ENCODE results near the gene COL20A1. TPM values are rescaled to one million over a fixed set of nuclear protein-coding genes. Genes with fewer than 3 reads are reported as not detected.

Gene COL20A1
- total RNA-seq, 6 experiments from 2014 or later, result 0.02 TPM; not detected in 5

DNA sequence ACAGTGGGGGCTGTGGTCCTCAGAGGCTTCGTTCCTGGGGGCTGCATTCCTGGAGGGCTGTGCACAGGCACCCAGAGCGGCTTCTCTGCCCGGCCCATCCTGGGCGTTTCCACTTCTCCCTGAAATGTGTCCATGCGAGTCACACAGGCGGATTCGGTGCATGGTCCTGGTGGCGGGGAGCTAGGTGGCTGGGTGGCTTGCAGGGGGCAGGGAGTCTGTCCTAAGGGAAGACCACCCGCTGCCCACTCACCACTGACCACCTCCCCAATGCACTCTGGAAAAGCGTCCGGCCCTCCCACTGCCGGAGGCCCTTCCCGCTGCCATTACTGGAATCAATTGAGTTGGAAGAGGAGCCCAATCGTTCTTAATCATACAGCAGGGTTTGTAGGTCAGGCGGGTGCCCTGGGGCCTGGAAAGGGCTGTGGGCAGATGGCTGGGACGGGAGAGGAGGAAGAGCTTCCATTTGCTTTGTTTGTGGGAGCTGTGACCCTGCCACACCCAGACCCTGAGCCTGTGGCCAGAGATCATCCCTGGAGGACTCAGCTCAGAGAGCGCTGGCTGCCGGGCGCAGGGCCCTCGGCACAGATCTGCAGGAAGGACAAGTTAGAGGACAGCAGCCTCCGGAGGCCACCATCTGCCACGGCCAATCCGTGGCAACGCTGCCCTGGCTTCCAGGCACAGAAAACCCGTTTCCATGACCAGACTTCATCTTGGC lies 61.8 kb downstream of the COL20A1 start:
- Mint-ChIP-seq H3K27me3 (ENCODE audit: insufficient read depth) (peaks cover 15% of the 10 kb centered on the region; the same call in 1 of the 2 replicates), H3K4me1 (ENCODE audit: low read depth) (no peaks in the 10 kb centered on the region), H3K36me3 (ENCODE audit: low read depth) (peaks cover 7% of the 10 kb centered on the region), H3K27ac (no peak overlapping the region), H3K4me3 (no peak overlapping the region), H3K9me3 (peaks cover 19% of the 10 kb centered on the region)
- TF ChIP-seq, protein P1, sequence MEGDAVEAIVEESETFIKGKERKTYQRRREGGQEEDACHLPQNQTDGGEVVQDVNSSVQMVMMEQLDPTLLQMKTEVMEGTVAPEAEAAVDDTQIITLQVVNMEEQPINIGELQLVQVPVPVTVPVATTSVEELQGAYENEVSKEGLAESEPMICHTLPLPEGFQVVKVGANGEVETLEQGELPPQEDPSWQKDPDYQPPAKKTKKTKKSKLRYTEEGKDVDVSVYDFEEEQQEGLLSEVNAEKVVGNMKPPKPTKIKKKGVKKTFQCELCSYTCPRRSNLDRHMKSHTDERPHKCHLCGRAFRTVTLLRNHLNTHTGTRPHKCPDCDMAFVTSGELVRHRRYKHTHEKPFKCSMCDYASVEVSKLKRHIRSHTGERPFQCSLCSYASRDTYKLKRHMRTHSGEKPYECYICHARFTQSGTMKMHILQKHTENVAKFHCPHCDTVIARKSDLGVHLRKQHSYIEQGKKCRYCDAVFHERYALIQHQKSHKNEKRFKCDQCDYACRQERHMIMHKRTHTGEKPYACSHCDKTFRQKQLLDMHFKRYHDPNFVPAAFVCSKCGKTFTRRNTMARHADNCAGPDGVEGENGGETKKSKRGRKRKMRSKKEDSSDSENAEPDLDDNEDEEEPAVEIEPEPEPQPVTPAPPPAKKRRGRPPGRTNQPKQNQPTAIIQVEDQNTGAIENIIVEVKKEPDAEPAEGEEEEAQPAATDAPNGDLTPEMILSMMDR (IDR thresholded peaks at IDR 0.05), result no peak
- no peak for DNase-seq

DNA sequence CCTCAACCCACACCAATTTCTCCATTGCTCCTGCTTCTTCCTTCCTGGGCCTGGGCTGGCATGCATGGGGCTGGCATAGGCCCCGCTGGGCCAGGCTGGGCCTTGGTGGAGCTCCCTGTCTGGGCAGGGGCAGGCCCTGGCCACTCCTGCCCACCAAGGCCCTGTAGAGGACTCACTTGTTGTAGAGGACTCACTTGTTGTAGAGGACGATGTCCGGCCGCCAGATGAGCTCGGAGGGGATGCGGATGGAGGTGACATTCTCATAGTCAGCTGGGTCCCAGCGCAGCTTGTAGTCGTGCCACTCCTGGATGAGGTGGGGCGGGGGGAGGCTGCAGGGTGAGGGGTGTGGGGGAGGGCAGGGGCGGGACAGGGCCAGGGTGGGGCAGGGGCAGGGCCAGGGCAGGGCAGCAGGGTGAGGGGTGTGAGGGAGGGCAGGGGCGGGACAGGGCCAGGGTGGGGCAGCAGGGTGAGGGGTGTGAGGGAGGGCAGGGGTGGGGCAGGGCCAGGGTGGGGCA lies 62.9 kb downstream of the COL20A1 start:
- Mint-ChIP-seq H3K4me3 (no peak overlapping the region), H3K27ac (no peak overlapping the region), H3K27me3 (ENCODE audit: insufficient read depth) (peaks cover 17% of the 10 kb centered on the region), H3K36me3 (ENCODE audit: low read depth) (no peaks in the 10 kb centered on the region), H3K9me3 (peaks cover 11% of the 10 kb centered on the region), H3K4me1 (ENCODE audit: low read depth) (no peaks in the 10 kb centered on the region)
- no peak for DNase-seq
- TF ChIP-seq, protein P1 (IDR thresholded peaks at IDR 0.05), result no peak

DNA sequence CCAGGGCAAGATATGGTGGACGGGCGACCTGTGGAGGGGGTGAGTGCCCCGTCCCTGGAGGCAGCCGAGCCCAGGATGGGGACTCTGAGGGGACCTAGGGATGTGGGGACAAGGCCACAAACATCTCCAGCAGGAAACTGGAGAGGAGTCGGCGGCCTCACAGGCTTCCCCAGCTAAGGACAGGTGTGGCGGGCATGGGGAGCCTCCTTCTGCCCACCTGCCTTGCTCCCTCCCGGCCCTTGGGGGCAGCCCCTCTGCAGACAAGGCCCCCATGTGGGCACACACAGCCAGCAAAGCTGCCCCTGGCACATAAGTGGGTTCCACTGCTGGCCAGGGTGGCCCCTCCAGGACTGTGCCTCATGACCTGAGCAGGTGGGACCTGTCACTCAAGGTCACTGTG lies 63.5 kb downstream of the COL20A1 start:
- TF ChIP-seq, protein P1 (IDR thresholded peaks at IDR 0.05), result no peak
- no peak overlapping the region for H3K27ac Mint-ChIP-seq
- no peak for DNase-seq
- H3K4me1 Mint-ChIP-seq (ENCODE audit: low read depth), result no peaks in the 10 kb centered on the region
- peaks cover 6% of the 10 kb centered on the region for H3K9me3 Mint-ChIP-seq
- H3K36me3 Mint-ChIP-seq (ENCODE audit: low read depth), result no peaks in the 10 kb centered on the region
- H3K4me3 Mint-ChIP-seq, result no peak overlapping the region
- H3K27me3 Mint-ChIP-seq (ENCODE audit: insufficient read depth), result peaks cover 17% of the 10 kb centered on the region

DNA sequence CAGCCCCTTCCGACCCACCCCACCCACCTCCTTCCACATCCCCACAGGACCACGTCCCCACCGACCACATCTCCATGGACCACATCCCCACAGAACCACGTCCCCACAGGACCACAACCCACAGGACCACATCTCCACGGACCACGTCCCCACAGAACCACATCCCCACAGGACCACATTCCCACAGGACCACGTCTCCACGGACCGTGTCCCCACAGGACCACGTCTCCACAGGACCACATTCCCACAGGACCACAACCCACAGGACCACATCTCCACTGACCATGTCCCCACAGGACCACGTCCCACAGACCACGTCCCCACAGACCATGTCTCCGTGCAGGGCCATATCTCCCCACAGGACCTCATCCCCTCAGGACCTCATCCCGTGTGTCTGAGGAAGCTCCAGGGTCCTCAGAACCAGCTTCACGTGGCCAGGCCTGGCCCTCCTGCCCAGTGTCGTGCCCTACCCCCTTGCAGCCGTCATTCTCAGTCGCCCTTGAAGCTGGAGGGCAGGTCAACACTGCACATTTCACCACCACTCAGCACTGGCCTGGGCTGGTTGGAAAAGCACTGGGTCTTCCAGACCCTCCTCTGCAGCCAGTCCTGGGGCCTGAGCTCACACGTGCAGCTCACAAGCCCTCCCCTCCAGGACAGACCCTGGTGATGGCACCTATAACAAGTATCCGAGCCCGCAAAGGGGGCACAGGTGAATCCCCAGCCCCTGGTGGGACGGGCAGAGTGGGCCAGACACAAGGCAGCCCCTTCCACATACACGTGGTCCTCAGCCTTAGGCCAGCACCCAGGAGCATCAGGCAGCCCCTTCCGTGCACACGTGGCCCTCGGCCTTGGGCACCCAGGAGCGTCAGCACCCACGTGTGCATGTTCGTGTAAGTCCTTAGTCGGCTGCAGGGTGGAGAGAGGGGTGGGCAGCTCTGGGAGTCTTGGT lies 64.2 kb downstream of the COL20A1 start:
- DNase-seq, result no peak
- Mint-ChIP-seq H3K27ac (no peak overlapping the region), H3K9me3 (peaks cover 4% of the 10 kb centered on the region), H3K4me1 (ENCODE audit: low read depth) (no peaks in the 10 kb centered on the region), H3K4me3 (no peak overlapping the region), H3K27me3 (ENCODE audit: insufficient read depth) (peaks cover 17% of the 10 kb centered on the region), H3K36me3 (ENCODE audit: low read depth) (no peaks in the 10 kb centered on the region)
- TF ChIP-seq, protein P1 (IDR thresholded peaks at IDR 0.05), result no peak

DNA sequence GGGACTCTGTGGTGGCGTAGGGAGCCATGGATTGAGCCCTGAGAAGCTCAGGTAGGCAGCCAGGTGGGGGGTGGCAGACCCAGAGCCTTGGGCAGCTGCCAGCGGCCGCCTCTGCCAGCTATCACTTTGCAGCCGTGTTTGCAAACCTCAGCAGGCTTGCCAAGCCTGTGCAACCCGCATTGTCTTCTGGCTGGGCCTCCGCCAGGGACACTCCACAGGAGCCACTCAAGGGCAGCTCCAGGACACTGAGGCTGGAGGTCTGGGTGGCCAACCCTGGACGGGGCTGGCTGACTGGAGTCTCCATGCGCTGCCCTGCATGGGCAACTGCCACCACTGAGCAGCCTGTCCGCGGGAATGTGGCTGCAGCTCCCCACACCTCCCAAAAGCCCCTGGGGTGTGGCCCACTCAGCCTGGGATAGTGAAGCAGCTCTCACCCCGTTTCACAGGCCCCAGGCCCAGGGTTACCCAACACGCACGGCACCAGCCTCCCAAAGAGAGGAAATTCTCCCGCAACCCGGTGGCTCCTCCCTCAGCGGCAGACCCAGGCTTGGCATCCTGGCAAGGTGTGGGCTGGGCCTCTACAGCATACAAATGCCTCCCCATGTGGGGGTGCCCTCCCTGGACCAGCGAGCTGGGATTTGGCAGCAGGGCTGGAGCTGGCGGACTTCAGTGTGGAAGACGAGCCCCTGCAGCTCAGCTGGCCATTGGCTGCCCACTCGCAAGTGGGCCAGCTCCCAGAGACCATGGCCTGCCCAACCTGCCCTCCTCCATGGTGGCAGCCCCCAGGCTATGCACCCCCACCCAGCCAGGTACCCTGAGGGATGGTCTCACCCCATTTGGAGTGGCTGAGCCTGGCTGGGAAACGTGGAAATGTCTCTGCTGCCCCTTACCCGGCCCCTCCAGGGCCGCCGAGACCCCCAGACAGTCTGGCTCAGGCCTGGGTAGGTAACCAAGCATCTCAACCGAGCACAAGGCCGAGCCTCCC lies 65.2 kb downstream of the COL20A1 start:
- TF ChIP-seq, protein P1 (IDR thresholded peaks at IDR 0.05), result no peak
- H3K27me3 Mint-ChIP-seq (ENCODE audit: insufficient read depth), result peaks cover 23% of the 10 kb centered on the region
- H3K36me3 Mint-ChIP-seq (ENCODE audit: low read depth), result no peaks in the 10 kb centered on the region

More for the DNA sequence above, 65.2 kb downstream of the COL20A1 start:
- DNase-seq, result no peak
- H3K27ac Mint-ChIP-seq, result no peak overlapping the region
- H3K4me3 Mint-ChIP-seq, result no peak overlapping the region
- no peaks in the 10 kb centered on the region for H3K4me1 Mint-ChIP-seq (ENCODE audit: low read depth)
- no peaks in the 10 kb centered on the region for H3K9me3 Mint-ChIP-seq
